Fibroblast of peridontal ligament (primary cell): ENCODE measurements around the gene SORBS2.
A peak's percentile ranks its signal among the peaks of the same experiment; 100 is the strongest.

ENCODE experiments used
- DNase-seq: peaks from one replicate; pipeline ENCODE4 v3.0.0-alpha.2; 2010; ENCODE audit errors: extremely low read depth

SORBS2 gene

GRCh38 chr4:185835336-185835735 is 23.3 kb upstream of the SORBS2 start:
- DNase-seq: no peak

DNA sequence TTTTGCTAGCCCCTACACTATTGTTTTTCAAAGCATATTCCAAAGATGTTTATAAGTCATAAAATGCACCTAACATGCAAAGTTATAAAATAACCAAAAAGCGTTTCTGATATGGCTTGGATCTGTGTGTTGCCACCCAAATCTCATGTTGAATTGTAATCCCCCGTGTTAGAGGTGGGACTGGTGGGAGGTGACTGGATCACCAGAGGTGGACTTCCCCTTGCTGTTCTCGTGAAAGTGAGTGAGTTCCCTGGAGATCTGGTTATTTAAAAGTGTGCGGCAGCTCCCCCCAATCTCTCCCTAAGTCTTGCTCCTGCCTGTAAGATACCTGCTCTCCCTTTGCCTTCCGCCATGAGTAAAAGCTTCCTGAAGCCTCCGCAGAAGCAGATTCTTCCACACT is 22.8 kb upstream of the SORBS2 start:
- DNase-seq: no peak

GRCh38 chr4:185834088-185834487 is 22.1 kb upstream of the SORBS2 start:
- no peak for DNase-seq

DNA sequence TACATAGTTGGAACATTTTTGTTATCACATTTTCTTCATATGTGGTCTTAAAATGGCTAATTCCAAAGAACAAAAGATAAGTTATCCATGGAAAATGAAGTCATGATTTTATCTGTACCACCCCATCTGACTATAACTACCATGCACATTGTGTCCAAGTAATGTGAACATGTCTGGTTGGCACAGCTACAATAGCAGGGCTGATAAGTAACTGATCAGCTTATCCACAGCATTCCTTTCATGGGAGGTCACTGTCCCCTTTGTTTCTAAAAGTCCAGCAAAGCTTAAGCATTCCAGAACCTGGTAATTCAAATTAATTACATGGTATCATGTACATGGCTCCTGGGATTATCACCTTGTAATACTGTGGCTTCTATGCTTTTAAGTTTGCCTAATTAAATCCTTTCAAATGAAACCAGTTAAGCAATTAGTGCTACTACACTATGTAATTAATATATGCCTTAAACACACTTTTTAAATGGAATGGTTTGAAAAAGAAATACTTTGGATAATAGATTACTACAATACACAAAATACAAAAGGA is 21.1 kb upstream of the SORBS2 start:
- no peak for DNase-seq

- no peak for DNase-seq
These were observed 19.3 kb upstream of the SORBS2 start for GRCh38 chr4:185831125-185831815.

DNA sequence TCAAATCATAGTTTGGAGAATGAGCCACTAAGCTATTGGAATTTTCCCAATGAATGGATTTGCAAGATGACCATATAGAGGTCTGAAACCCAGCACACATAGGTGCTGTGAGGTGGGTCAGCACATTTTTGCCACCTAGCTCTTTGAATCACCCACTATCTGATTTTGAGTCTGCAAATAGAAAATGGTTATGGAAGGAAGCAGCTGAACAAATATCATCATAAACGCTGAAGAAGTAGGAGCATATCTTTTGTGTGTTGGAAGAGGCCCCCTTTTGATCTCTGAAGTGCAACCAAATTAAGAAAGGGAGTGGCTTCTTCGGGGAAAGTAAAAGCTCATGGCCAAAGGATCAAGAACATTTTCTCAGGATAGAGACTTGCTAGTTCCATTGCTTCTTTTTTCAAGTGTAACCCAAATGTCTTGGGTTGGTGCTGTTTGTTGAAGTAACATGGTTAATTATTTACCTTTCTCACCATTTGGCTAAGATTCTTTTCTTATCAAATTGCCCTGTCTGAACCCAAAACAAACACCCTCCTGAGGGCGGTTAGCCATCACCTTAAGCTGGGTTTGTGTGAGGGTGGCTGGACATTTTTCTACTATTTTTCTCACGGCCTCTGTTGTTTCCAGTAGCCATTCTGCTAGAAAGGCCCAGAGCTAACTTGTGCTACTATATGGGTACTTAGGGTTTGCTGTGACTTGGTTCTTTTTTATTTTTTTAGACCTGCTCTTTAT is 18.4 kb upstream of the SORBS2 start:
- no peak for DNase-seq

DNA sequence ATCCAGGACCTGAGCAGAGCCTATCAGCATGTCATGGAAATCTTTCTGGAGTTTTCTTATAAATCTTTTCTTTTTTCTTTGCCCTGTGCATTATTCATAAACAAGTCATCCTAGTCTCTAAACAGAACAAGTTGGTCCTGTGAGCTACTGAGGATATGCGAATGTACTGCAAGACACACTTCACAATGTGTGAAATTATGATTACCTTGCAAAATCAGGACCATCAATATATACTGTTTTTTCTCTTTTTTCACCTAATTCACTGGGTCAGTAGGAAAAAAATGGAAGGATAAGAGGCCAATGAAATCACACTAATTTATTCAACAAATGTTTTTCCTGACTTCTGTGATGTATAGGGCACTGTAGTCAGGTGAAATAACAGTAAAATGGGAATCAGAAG is 14.4 kb upstream of the SORBS2 start:
- DNase-seq: no peak

GRCh38 chr4:185825737-185826136 is 13.7 kb upstream of the SORBS2 start:
- no peak for DNase-seq

- no peak for DNase-seq
These were observed 10.8 kb upstream of the SORBS2 start for GRCh38 chr4:185822791-185823190.

- DNase-seq: no peak
These were observed 9.0 kb upstream of the SORBS2 start for GRCh38 chr4:185821029-185821419.

- DNase-seq: no peak
These were observed 8.4 kb upstream of the SORBS2 start for GRCh38 chr4:185820146-185821028.

DNA sequence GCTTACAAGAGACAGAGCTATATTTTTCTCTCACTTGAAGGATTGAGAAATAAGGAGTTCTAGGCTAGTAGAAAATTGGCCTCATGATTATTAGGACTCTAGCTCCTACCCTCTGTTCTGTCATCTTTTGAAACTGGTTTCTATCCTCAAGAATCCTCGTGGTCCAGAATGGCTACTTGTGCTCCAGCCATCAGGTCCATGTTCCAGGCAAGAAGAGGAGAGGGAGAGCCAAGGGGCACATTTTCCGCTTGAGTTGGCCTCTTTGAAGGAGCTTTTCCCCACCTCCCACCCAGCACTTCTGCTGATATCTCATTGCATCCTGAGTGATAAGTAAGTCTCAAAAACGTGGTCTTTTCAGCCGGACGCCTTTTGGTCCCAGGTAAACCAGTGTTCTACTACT is 7.2 kb upstream of the SORBS2 start:
- no peak for DNase-seq

GRCh38 chr4:185817403-185817818 is 5.4 kb upstream of the SORBS2 start:
- no peak for DNase-seq

GRCh38 chr4:185813133-185813532 is 1.1 kb upstream of the SORBS2 start:
- no peak for DNase-seq

- DNase-seq: peak; percentile 33
These were observed 1.1 kb downstream of the SORBS2 start for GRCh38 chr4:185810746-185811508.

DNA sequence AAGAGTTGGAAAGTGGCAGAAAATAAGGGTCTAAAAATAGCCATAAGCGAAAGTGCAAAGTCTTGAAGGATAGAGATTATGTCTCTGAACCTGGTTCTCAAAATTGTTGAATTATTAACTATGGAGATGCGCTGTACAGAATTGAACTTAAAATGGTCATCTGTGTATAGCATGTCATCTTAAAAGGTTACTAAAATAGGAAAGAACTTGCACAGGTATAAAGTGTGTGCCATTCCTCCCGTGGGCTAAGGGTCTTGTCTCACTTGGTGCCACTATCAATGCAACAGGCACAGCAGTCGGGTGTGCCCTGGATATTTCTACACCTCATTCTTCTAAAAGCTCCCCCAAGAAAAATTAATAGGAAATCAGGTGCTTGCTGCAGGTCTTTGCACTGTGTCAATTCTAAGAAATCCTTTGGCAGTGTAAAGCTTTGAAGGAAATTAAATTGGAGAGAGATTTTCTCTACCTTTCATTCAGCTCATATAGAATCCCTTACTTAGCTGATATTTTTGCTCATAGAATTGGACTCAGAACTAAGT is 2.4 kb downstream of the SORBS2 start:
- no peak for DNase-seq

DNA sequence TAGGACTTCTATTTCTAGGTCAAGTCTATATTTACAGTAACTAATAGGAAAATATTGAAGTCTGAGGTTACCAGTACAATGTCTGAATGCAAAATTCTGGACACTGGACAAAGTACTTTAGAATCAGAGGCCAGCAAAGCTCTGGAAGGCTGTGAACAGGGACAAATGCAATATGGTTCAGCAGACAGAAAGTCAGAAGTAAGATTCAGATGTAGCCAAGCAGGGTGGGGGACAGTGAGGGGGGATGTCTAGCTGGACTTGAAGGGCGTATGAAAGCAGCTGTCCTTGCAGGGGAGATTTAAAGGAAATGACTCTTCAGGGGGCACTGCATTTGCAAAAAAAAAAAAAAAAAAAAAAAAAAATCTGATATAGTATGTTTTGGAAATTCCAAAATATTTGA is 2.9 kb downstream of the SORBS2 start:
- no peak for DNase-seq

- no peak for DNase-seq
These were observed 6.0 kb downstream of the SORBS2 start for GRCh38 chr4:185805979-185806378.

DNA sequence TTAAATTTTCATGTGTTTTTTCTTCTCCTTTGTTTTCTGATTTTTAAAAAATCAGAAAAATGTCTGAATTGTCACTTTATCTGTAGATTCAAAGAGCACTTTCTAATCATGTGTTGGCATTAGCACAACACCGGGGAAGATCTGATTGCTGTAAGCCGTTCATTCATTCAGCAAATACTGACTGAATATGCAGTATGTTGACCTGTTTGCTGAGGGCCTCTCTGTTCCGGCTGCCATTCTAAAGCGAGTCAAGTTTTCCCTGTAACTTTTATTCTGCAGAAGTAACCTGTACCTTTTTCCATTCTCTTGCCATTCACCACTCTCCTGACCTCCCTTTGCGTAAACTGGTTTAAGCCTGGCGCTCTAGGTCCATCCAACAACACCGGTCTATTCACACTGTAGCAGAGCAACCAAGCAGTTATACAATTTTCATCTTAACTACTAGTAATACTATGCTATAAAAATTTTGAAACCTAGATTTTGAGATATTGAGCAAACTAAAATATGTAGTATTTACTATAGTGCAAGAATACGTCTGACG is 6.7 kb downstream of the SORBS2 start:
- no peak for DNase-seq

DNA sequence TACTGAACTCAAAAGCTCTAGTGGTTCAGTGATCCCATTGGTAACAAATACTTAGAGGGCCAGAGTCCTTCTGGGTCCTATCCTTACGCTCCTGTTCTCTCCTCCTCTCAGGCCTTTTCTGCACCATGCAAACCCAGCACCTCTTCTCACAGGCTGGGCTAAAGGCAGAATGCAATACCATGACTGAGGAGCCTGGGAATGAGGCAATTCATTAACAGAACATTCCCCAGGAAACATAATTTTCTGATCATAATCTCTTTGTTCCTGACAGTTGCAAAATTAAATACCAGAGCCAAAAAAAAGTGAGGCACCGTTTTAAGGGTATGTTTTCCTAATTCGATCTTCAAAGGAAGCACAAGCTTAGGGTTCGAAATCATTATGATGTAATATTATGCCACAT is 9.0 kb downstream of the SORBS2 start:
- no peak for DNase-seq

DNA sequence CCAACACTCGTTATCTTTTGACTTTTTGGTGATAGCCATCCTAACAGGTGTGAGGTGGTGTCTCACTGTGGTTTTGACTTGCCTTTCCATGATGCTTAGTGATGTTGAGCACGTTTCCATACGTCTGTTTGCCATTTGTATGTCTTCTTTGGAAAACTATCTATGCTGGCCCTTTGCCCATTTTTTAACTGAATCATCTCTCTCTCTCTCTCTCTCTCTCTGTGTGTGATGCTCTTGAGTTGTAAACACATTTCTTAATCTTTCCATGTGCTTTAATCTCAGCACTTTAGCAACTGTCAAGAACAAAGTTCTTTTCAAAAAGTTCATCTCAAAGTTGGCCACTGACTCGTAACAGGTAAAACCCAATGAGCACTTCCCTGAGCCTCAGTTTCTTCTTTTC is 10.5 kb downstream of the SORBS2 start:
- no peak for DNase-seq
